GM23338 (cell line): Measurements from ENCODE around the gene CABP2. TPM values are rescaled to one million over a fixed set of nuclear protein-coding genes. Genes with fewer than 3 reads are reported as not detected.

Source experiments
- ATAC-seq: fragments of 200-7000 bp; cut with Tn5 transposase; 3 replicates; pipeline ENCODE4 v1.9.1; 2020
- DNase-seq: peaks from one replicate; pipeline ENCODE4 v3.0.0-alpha.2; 2015; ENCODE audit warnings: low spot score
- H2AFZ ChIP-seq: fragments of 200-600 bp; sonication (generic); 2 replicates; pipeline ENCODE4 v1.8.0; 2016; ENCODE audit warnings: antibody characterized with exemption, mild to moderate bottlenecking, moderate library complexity
- H3F3A ChIP-seq: fragments of 200-600 bp; sonication (generic); replicated peaks from 2 replicates; pipeline ENCODE4 v1.8.0; 2017; ENCODE audit warnings: antibody characterized with exemption, mixed run types, low read depth
- H3K27ac ChIP-seq: fragments of 200-600 bp; sonication (generic); 2 replicates; pipeline ENCODE4 v1.6.1; 2016; ENCODE audit warnings: low read depth
- H3K27me3 ChIP-seq: fragments of 200-600 bp; sonication (generic); 2 replicates; pipeline ENCODE4 v1.8.0; 2016; ENCODE audit warnings: mild to moderate bottlenecking, mixed run types, moderate library complexity; ENCODE audit not compliant: insufficient read depth
- H3K36me3 ChIP-seq: fragments of 200-600 bp; sonication (generic); 2 replicates; pipeline ENCODE4 v1.8.0; 2016; ENCODE audit warnings: mild to moderate bottlenecking; ENCODE audit not compliant: insufficient read depth
- H3K4me1 ChIP-seq: fragments of 200-600 bp; sonication (generic); 2 replicates; pipeline ENCODE4 v1.8.0; 2016; ENCODE audit warnings: mild to moderate bottlenecking, moderate library complexity; ENCODE audit not compliant: insufficient read depth
- H3K4me2 ChIP-seq: fragments of 200-600 bp; sonication (generic); 2 replicates; pipeline ENCODE4 v1.7.1; 2017; ENCODE audit warnings: mixed run types
- H3K4me3 ChIP-seq: fragments of 200-600 bp; sonication (generic); 2 replicates; pipeline ENCODE4 v1.6.1; 2016; ENCODE audit warnings: mixed run types
- H3K79me2 ChIP-seq: fragments of 200-600 bp; sonication (generic); replicated peaks from 2 replicates; pipeline ENCODE4 v1.8.0; 2017; ENCODE audit warnings: mild to moderate bottlenecking; ENCODE audit not compliant: insufficient read depth
- H3K9me2 ChIP-seq: fragments of 200-600 bp; sonication (generic); 2 replicates; pipeline ENCODE4 v1.8.0; 2017; ENCODE audit not compliant: insufficient read depth
- H4K20me1 ChIP-seq: fragments of 200-600 bp; sonication (generic); replicated peaks from 2 replicates; pipeline ENCODE4 v1.8.0; 2017; ENCODE audit warnings: mild to moderate bottlenecking; ENCODE audit not compliant: insufficient read depth
- H3K27ac Mint-ChIP-seq: 2 replicates; pipeline ENCODE4 v1.8.0; 2020; ENCODE audit warnings: inconsistent platforms, mild to moderate bottlenecking, moderate library complexity, mixed read lengths
- H3K27me3 Mint-ChIP-seq: 3 replicates; pipeline ENCODE4 v1.8.0; 2022; ENCODE audit warnings: low read depth, mild to moderate bottlenecking, moderate library complexity, mixed read lengths, inconsistent platforms; ENCODE audit not compliant: insufficient read depth, poor library complexity
- H3K36me3 Mint-ChIP-seq: 3 replicates; pipeline ENCODE4 v1.8.0; 2021; ENCODE audit warnings: low read depth, mild to moderate bottlenecking, inconsistent platforms, moderate library complexity, mixed read lengths
- H3K4me1 Mint-ChIP-seq: 3 replicates; pipeline ENCODE4 v1.8.0; 2020; ENCODE audit warnings: mild to moderate bottlenecking, inconsistent platforms, mixed read lengths
- H3K4me3 Mint-ChIP-seq: 3 replicates; pipeline ENCODE4 v1.8.0; 2021; ENCODE audit warnings: moderate library complexity, mild to moderate bottlenecking, inconsistent platforms, mixed read lengths
- H3K9me3 Mint-ChIP-seq: 3 replicates; pipeline ENCODE4 v1.8.0; 2020; ENCODE audit warnings: moderate library complexity, mild to moderate bottlenecking, inconsistent platforms, mixed read lengths
- CREB1 ChIP-seq: fragments of 250-450 bp; sonication (Bioruptor Pico); IDR thresholded peaks from 2 replicates; pipeline ENCODE4 v1.5.0; 2020; ENCODE audit warnings: low read depth, mild to moderate bottlenecking, moderate library complexity
- EZH2 ChIP-seq: fragments of 200-600 bp; sonication (generic); IDR thresholded peaks from one replicate; pipeline ENCODE4 v1.8.0; 2017; ENCODE audit warnings: antibody characterized with exemption, mild to moderate bottlenecking, low read depth; ENCODE audit not compliant: unreplicated experiment
- EZH2phosphoT487 ChIP-seq: fragments of 200-600 bp; sonication (generic); IDR thresholded peaks from one replicate; pipeline ENCODE4 v1.8.1; 2018; ENCODE audit warnings: antibody characterized with exemption; ENCODE audit not compliant: unreplicated experiment
- JUNB ChIP-seq: IDR thresholded peaks from one replicate; pipeline ENCODE4 v1.6.1; 2016; ENCODE audit warnings: antibody characterized with exemption; ENCODE audit not compliant: unreplicated experiment
- NANOG ChIP-seq: IDR thresholded peaks from 2 replicates; pipeline ENCODE4 v1.6.1; 2016; ENCODE audit warnings: antibody characterized with exemption, borderline replicate concordance
- POLR2AphosphoS5 ChIP-seq: IDR thresholded peaks from 2 replicates; pipeline ENCODE4 v1.6.1; 2016; ENCODE audit warnings: antibody characterized with exemption, low read depth
- REST ChIP-seq: IDR thresholded peaks from one replicate; pipeline ENCODE4 v1.6.1; 2018; ENCODE audit warnings: antibody characterized with exemption; ENCODE audit not compliant: unreplicated experiment
- STAT1 ChIP-seq: IDR thresholded peaks from one replicate; pipeline ENCODE4 v1.6.1; 2016; ENCODE audit warnings: antibody characterized with exemption; ENCODE audit not compliant: unreplicated experiment
- ZNF331 ChIP-seq: fragments of 250-450 bp; sonication (Bioruptor Pico); IDR thresholded peaks from 2 replicates; pipeline ENCODE4 v1.5.0; 2020; ENCODE audit warnings: low read depth, mild to moderate bottlenecking, moderate library complexity
- ZNF462 ChIP-seq: fragments of 250-450 bp; sonication (Bioruptor Pico); IDR thresholded peaks from 2 replicates; pipeline ENCODE4 v1.5.0; 2020; ENCODE audit warnings: mild to moderate bottlenecking, moderate library complexity
- polyA plus RNA-seq: library from polyadenylated mRNA; unstranded; fragments of >200 nt; fragmentation: Nextera tagmentation; extraction: Ambion mirVana; gene quantifications from 2 replicates; pipeline ENCODE4 v1.2.1, GENCODE V29; 2016
- total RNA-seq: library from RNA; depleted of rRNA; stranded (reverse); fragments of >200 nt; shearing (Covaris generic); gene quantifications from 2 replicates; pipeline ENCODE4 v1.2.3, GENCODE V29; 2014
- TF ChIP-seq, protein P1 (sequence below): IDR thresholded peaks from 2 replicates; pipeline ENCODE4 v1.6.1; 2016; ENCODE audit warnings: antibody characterized with exemption

CABP2 gene
- total and polyA plus RNA-seq, 2 experiments from 2014 or later: not detected

DNA sequence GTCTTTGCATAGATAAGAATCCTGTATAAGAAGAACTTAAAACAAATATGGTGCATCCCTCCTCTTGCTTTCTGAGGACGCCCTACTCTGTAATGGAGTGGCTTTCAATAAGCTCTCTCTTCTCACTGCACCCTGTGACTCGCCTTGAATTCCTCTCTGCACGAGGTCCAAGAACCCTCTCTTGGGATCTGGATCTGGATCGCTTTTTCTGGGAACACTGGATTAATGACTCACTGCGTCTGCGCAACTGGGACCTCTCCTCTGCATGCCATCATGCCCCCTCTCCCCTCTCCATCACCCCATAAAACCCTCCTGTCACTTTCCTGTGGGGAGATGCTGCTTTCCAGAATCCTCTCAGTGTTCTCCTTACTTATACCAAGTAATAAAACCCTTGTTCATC, 15.1 kb upstream of the CABP2 start:
- no peaks in the 10 kb centered on the region for H3K27me3 Mint-ChIP-seq
- H3K4me2 ChIP-seq: no peak overlapping the region
- no peak overlapping the region for H2AFZ ChIP-seq
- no peak for DNase-seq
- peaks cover 31% of the 10 kb centered on the region for H3K9me3 Mint-ChIP-seq
- ATAC-seq: no peak
- H4K20me1 ChIP-seq: no peaks in the 10 kb centered on the region
- no peaks in the 10 kb centered on the region for H3K79me2 ChIP-seq
- no peaks in the 10 kb centered on the region; the same call in 1 of the 2 replicates for H3K9me2 ChIP-seq
- no peak overlapping the region for H3K4me3 Mint-ChIP-seq
- no peak overlapping the region for H3K4me3 ChIP-seq
- no peak for TF ChIP-seq NANOG
- no peak for TF ChIP-seq POLR2AphosphoS5
- TF ChIP-seq, protein P1, sequence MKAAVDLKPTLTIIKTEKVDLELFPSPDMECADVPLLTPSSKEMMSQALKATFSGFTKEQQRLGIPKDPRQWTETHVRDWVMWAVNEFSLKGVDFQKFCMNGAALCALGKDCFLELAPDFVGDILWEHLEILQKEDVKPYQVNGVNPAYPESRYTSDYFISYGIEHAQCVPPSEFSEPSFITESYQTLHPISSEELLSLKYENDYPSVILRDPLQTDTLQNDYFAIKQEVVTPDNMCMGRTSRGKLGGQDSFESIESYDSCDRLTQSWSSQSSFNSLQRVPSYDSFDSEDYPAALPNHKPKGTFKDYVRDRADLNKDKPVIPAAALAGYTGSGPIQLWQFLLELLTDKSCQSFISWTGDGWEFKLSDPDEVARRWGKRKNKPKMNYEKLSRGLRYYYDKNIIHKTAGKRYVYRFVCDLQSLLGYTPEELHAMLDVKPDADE: no peak
- no peak for TF ChIP-seq JUNB
- TF ChIP-seq EZH2: no peak
- no peak for TF ChIP-seq EZH2phosphoT487
- TF ChIP-seq ZNF331 (CRISPR knock-in tag): no peak
- TF ChIP-seq REST: no peak
- TF ChIP-seq CREB1: no peak
- no peak for TF ChIP-seq STAT1
- no peak overlapping the region for H3K27ac ChIP-seq
- H3K4me1 ChIP-seq: 0 out of 2 replicates have a peak, but pooled peaks cover 5% of the 10 kb centered on the region
- no peak overlapping the region for H3K27ac Mint-ChIP-seq
- H3K27me3 ChIP-seq: no peaks in the 10 kb centered on the region
- H3K36me3 Mint-ChIP-seq: peaks cover 5% of the 10 kb centered on the region; the same call in 2 of the 3 replicates
- H3K4me1 Mint-ChIP-seq: peaks cover 5% of the 10 kb centered on the region
- H3K36me3 ChIP-seq: peaks cover 11% of the 10 kb centered on the region
- no peaks in the 10 kb centered on the region for H3F3A ChIP-seq

DNA sequence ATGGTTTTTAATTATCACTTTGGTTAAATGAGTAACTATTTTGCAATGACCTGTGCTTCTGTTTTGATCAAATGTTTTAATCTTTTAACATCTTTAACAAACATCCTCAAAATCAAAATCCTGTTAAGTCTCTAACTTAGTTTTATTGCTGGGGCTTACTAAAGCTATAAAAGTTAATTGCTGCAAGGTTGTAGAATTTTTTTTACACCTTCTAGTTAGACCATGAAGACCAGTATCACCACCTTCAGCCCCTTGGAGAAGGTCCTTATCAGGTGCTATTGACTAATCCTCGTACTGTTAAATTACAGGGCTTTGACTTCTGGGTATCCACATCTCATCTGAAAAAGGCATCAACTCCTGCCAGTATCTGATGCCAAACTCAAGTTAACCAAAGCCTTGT, 12.3 kb upstream of the CABP2 start:
- H3K9me3 Mint-ChIP-seq: peaks cover 44% of the 10 kb centered on the region
- Histone ChIP-seq H2AFZ (no peak overlapping the region), H3K4me2 (no peak overlapping the region), H3K79me2 (no peaks in the 10 kb centered on the region), H3K27me3 (no peaks in the 10 kb centered on the region), H3K4me3 (no peak overlapping the region), H3K36me3 (peaks cover 11% of the 10 kb centered on the region), H3K27ac (no peak overlapping the region), H3F3A (no peaks in the 10 kb centered on the region), H3K4me1 (no peaks in the 10 kb centered on the region), H4K20me1 (no peaks in the 10 kb centered on the region), H3K9me2 (no peaks in the 10 kb centered on the region; the same call in 1 of the 2 replicates)
- H3K27me3 Mint-ChIP-seq: peaks cover 4% of the 10 kb centered on the region
- H3K36me3 Mint-ChIP-seq: peaks cover 5% of the 10 kb centered on the region; the same call in 2 of the 3 replicates
- H3K27ac Mint-ChIP-seq: no peak overlapping the region
- no peak for ATAC-seq
- DNase-seq: no peak
- no peaks in the 10 kb centered on the region; the same call in 2 of the 3 replicates for H3K4me1 Mint-ChIP-seq
- no peak overlapping the region for H3K4me3 Mint-ChIP-seq
- TF ChIP-seq, protein P1: no peak
- TF ChIP-seq NANOG (no peak), ZNF462 (CRISPR knock-in tag) (no peak)
